Fibroblast of pulmonary artery (primary cell): ENCODE data around the gene RMI2.

Experiments
- DNase-seq: peaks from one replicate; pipeline ENCODE4 v3.0.0-alpha.2; 2010; ENCODE audit warnings: low read depth
- H3K4me3 ChIP-seq: replicated peaks from 2 replicates; pipeline ENCODE4 v1.5.1; 2011; ENCODE audit warnings: low read depth, mild to moderate bottlenecking, control low read depth, low read length, moderate library complexity
- CTCF ChIP-seq: IDR thresholded peaks from 2 replicates; pipeline ENCODE4 v1.5.1; 2011; ENCODE audit warnings: mild to moderate bottlenecking, control low read depth, low read length, inconsistent platforms; ENCODE audit errors: missing control alignments

Gene RMI2

GRCh38 chr16:11340710-11341109, 4.5 kb upstream of the RMI2 start:
- DNase-seq: no peak
- H3K4me3 ChIP-seq: no peak overlapping the region
- TF ChIP-seq CTCF: no peak

GRCh38 chr16:11341371-11341770, 3.9 kb upstream of the RMI2 start:
- DNase-seq: no peak
- H3K4me3 ChIP-seq: no peak overlapping the region
- TF ChIP-seq CTCF: no peak

DNA sequence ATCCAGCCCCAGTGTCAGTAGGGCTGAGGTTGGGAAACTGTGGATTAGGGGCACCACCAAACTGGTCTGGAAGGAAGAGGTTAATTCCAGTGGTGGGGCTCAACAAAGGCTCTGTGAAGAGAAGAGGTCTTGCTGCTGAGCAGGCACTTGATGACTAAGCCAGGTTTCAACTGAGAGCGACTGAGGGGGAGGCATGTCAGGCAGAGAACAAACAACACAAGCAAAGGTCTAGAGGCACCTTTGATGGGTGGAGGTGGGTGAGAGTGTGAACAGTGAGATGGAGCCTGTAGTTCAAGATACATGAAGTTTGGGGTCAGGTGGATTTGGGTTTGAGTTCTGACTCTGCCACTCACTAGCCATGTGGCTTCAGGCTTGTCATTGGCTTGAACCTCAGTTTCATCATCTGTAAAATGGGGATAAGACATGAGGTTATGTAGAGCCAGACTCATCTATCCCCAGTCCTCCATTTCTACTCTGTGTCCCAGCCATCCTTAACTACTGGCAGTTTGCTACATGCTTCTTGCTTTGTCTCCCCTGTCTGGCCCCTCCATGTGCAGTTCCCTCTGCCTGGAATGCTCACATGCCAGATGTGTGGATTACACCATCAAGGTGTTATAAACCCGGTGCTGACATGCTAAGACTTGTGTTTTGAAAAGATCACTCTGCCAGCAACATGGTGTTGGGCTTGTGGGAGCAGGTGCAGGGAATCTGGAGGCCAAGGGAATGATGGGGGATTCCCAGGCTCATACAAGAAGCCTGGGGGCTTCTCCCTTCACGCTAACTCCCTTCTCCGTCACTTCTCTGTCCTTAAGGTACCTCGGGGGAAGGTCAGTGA, 3.0 kb upstream of the RMI2 start:
- no peak overlapping the region for H3K4me3 ChIP-seq
- no peak for DNase-seq
- no peak for TF ChIP-seq CTCF

- H3K4me3 ChIP-seq: no peak overlapping the region
- no peak for DNase-seq
- TF ChIP-seq CTCF: no peak
Measured at GRCh38 chr16:11346700-11347319, 1.6 kb downstream of the RMI2 start.

DNA sequence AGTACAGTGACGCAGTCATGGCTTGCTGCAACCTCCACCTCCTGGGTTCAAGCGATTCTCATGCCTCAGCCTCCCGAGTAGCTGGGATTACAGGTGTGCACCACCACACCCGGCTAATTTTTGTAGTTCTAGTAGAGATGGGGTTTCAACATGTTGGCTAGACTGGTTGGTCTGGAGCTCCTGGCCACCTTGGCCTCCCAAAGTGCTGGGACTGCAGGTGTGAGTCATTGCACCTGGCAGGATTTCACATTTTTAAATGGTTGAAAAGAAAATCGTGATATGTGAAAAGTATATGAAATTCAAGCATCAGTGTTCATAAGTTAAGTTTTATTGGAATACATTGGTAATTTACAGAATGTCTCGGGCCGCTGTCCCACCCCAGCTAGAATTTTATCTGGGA, 2.6 kb downstream of the RMI2 start:
- H3K4me3 ChIP-seq: no peak overlapping the region
- DNase-seq: no peak
- no peak for TF ChIP-seq CTCF

DNA sequence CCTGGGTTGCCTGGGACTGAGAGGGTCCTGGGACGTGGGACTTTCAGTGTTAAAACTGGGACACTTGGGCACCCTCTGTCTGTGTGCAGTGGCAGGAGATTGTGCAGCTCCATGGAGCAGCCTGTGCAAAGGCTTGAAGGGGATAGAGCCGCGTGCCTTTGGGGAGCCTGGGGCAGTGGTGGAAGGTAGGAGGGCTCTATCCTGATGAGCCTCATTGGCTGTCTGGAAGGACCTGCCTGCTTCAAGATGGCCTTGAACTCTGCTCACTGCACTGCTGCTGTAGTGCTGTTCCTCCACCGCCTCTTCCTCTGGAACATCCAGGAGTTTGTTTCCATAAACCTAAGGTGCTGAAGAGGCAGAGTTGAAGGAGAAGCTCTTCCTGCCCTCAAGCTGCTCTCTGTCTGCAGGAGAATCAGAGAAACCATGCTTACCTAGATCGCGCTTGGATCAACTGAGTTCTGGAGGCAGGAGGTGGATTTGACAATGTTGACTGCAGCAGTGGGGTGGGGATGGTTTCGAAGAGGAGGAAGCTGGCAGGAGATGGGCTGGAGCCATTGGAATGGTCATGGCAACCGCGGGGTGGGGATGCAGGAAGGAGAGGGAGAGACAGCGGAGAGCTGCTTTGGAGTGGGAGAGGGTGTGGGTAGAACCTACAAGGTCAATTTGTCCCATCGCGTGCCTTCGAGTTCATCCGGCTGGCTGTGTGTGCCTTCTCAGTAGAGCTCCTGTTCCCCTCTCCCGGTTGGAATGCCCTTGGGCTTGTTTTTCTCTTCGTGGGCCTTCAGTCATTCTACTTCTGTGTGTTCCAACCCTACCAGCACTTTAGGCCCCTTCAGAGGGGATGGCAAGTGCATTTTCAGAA, 3.7 kb downstream of the RMI2 start:
- no peak for TF ChIP-seq CTCF
- no peak overlapping the region for H3K4me3 ChIP-seq
- DNase-seq: no peak
